ENCODE results near the gene KDM2B. TPM values are rescaled to one million over a fixed set of nuclear protein-coding genes. Genes with fewer than 3 reads are reported as not detected.

KDM2B gene
- polyA plus RNA-seq, 1 donor (not counting 4 experiments of a cell fraction or from before 2014, with no cell fraction given) = 10.3 TPM

DNA sequence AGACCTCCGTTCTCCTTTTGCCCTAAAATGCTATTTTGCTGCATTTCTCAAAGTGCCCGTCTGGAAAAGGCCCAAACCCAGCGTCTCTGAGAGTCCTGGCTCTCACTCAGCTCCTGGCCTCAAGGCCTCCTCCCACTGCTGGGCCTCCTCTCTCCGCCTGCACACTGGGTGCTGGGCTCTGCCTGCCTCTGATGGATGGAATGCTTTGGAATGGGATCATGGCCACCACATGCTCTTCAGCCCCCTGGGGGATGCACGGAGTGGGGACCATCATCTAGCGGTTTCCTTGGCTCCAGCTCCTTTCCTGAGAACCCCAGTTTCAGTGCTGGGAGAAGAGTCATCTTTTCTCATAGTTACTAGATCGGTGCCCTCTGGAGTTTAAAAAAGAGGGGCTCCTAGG lies 65.2 kb downstream of the KDM2B start:
- Histone ChIP-seq H4K20me1 (ENCODE audit: control insufficient read depth, extremely low read depth, insufficient read depth, low read length) (no peaks in the 10 kb centered on the region), H3K27me3 (ENCODE audit: control insufficient read depth, extremely low read depth, insufficient read depth, low read length) (no peaks in the 10 kb centered on the region), H3K4me3 (ENCODE audit: control insufficient read depth in 2 of 3, extremely low read depth in 1 of 3, insufficient read depth in 2 of 3, low read depth in 1 of 3, low read length in 3 of 3) (no peak overlapping the region), H3K9me1 (ENCODE audit: control insufficient read depth, extremely low read depth, insufficient read depth, low read length) (no peaks in the 10 kb centered on the region), H3K9ac (ENCODE audit: control insufficient read depth, extremely low read depth, insufficient read depth, low read length) (no peak overlapping the region), H3K36me3 (ENCODE audit: control insufficient read depth in 2 of 2, extremely low read depth in 1 of 2, insufficient read depth in 2 of 2, low read length in 2 of 2) (peaks cover 0 to 3% of the 10 kb centered on the region in 2 experiments), H3K79me2 (ENCODE audit: control insufficient read depth, insufficient read depth, low read length) (no peaks in the 10 kb centered on the region), H3K27ac (ENCODE audit: control insufficient read depth, insufficient read depth, low read length) (no peak overlapping the region), H2AFZ (ENCODE audit: control insufficient read depth, low read length) (no peak overlapping the region), H3K4me1 (ENCODE audit: control insufficient read depth, extremely low read depth, insufficient read depth, low read length) (no peaks in the 10 kb centered on the region), H3K4me2 (ENCODE audit: control insufficient read depth, extremely low read depth, insufficient read depth, low read depth, low read length) (no peak overlapping the region), H3K9me3 (ENCODE audit: control insufficient read depth, low read depth, low read length) (no peaks in the 10 kb centered on the region)
- FAIRE-seq (no peak), DNase-seq (ENCODE audit: low read depth, low spot score) (no peak)
- no peak for TF ChIP-seq EZH2 (IDR thresholded peaks at IDR 0.05; ENCODE audit: low read length)
- TF ChIP-seq, protein P1, sequence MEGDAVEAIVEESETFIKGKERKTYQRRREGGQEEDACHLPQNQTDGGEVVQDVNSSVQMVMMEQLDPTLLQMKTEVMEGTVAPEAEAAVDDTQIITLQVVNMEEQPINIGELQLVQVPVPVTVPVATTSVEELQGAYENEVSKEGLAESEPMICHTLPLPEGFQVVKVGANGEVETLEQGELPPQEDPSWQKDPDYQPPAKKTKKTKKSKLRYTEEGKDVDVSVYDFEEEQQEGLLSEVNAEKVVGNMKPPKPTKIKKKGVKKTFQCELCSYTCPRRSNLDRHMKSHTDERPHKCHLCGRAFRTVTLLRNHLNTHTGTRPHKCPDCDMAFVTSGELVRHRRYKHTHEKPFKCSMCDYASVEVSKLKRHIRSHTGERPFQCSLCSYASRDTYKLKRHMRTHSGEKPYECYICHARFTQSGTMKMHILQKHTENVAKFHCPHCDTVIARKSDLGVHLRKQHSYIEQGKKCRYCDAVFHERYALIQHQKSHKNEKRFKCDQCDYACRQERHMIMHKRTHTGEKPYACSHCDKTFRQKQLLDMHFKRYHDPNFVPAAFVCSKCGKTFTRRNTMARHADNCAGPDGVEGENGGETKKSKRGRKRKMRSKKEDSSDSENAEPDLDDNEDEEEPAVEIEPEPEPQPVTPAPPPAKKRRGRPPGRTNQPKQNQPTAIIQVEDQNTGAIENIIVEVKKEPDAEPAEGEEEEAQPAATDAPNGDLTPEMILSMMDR (optimal IDR thresholded peaks at IDR 0.05 in 1 of 3, IDR thresholded peaks at IDR 0.05 in 1 of 3, conservative IDR thresholded peaks at IDR 0.05 in 1 of 3; ENCODE audit: extremely low read depth in 1 of 3, insufficient read depth in 2 of 3, low read length in 3 of 3) = no peak
- dilution Hi-C loops (cut with MboI; ENCODE audit: extremely low pct_ligation_motif_present, low sequenced_read_pairs) = no loop called here

DNA sequence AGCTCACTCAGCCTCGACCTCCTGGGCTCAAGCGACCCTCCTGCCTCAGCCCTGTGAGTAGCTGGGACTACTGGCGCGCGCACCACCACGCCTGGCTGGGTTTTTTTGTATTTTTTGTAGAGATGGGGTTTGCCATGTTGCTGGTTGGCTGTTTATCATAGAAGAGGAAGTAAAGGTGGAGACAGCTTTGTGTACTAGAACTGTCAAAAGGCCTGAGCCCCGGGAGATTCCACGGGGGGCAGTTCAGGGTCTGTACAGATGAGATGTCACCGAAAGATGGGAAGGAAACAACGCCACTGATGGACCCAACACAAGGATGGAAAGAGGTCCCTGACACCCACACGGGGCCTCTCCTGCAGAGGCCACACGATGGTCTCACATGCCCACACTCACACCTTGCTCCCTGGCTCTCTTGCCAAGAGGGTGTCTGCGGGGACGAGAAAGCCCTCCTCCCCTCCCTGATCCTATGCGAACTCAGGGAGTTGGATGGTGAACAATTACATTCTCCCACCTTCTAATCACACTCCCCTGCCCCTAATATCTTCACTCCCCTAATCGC lies 66.6 kb downstream of the KDM2B start:
- Histone ChIP-seq H3K9me1 (ENCODE audit: control insufficient read depth, extremely low read depth, insufficient read depth, low read length) (no peaks in the 10 kb centered on the region), H3K9me3 (ENCODE audit: control insufficient read depth, low read depth, low read length) (no peaks in the 10 kb centered on the region), H3K27me3 (ENCODE audit: control insufficient read depth, extremely low read depth, insufficient read depth, low read length) (no peaks in the 10 kb centered on the region), H4K20me1 (ENCODE audit: control insufficient read depth, extremely low read depth, insufficient read depth, low read length) (no peaks in the 10 kb centered on the region), H2AFZ (ENCODE audit: control insufficient read depth, low read length) (no peak overlapping the region), H3K4me2 (ENCODE audit: control insufficient read depth, extremely low read depth, insufficient read depth, low read depth, low read length) (no peak overlapping the region), H3K36me3 (ENCODE audit: control insufficient read depth in 2 of 2, extremely low read depth in 1 of 2, insufficient read depth in 2 of 2, low read length in 2 of 2) (peaks cover 0 to 3% of the 10 kb centered on the region in 2 experiments), H3K4me1 (ENCODE audit: control insufficient read depth, extremely low read depth, insufficient read depth, low read length) (no peaks in the 10 kb centered on the region), H3K4me3 (ENCODE audit: control insufficient read depth in 2 of 3, extremely low read depth in 1 of 3, insufficient read depth in 2 of 3, low read depth in 1 of 3, low read length in 3 of 3) (no peak overlapping the region), H3K79me2 (ENCODE audit: control insufficient read depth, insufficient read depth, low read length) (no peaks in the 10 kb centered on the region), H3K9ac (ENCODE audit: control insufficient read depth, extremely low read depth, insufficient read depth, low read length) (no peak overlapping the region), H3K27ac (ENCODE audit: control insufficient read depth, insufficient read depth, low read length) (no peak overlapping the region)
- FAIRE-seq = no peak
- TF ChIP-seq, protein P1 (optimal IDR thresholded peaks at IDR 0.05 in 1 of 3, IDR thresholded peaks at IDR 0.05 in 1 of 3, conservative IDR thresholded peaks at IDR 0.05 in 1 of 3; ENCODE audit: extremely low read depth in 1 of 3, insufficient read depth in 2 of 3, low read length in 3 of 3) = no peak
- TF ChIP-seq EZH2 (IDR thresholded peaks at IDR 0.05; ENCODE audit: low read length) = no peak
- no peak for DNase-seq (ENCODE audit: low read depth, low spot score)
- dilution Hi-C loops (cut with MboI; ENCODE audit: extremely low pct_ligation_motif_present, low sequenced_read_pairs) = no loop called here

Measured in keratinocyte (primary cell).